HG02840 (cell line): ENCODE measurements around the gene IDNK.

ENCODE experiments used
- ATAC-seq: cut with Tn5 transposase; IDR thresholded peaks from one replicate; pipeline ENCODE4 v1.9.1; 2021; ENCODE audit warnings: mild to moderate bottlenecking, moderate library complexity, moderate number of reproducible peaks; ENCODE audit not compliant: unreplicated experiment, low FRiP score

IDNK gene

DNA sequence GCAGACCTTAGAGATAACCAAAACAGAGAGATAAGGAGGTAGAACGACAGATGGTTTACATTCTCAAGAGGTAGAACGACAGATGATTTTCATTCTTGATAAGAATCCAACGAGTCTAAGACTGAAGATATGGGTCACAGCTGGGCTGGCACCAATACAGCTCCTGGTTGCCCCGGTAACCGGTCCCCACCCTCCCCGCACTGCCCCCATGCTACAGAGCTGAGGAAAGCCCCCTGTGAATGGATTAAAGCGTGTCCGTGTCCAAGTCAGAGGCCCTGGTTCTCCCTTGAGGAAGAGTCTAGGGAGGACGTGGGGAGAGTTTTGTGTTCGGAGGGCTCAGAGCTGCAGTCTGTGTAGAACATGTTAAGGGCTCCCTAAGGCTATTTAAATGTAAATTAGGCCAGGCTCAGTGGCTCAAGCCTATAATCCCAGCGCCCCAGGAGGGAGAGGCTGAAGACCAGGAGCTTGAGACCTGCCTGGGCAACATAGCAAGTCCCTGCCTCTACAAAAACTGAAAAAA, 8.1 kb downstream of the IDNK start:
- no peak for ATAC-seq

DNA sequence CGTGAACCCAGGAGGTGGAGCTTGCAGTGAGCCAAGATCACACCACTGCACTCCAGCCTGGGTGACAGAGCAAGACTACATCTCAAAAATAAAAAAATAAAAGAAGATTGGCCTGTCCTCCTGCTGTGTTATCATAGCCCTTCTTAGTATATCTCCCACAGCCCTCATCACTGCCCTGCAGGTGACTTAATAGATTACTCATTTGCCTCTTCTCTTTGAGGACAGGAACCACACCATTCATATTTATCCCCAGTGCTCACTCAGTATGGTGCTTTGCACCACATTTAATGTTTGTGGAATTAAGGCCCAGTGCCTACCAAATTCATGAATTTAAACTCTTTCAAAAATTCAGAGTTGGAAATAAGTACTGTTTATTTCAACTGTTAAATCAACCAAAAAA, 10.3 kb downstream of the IDNK start:
- ATAC-seq, result no peak

DNA sequence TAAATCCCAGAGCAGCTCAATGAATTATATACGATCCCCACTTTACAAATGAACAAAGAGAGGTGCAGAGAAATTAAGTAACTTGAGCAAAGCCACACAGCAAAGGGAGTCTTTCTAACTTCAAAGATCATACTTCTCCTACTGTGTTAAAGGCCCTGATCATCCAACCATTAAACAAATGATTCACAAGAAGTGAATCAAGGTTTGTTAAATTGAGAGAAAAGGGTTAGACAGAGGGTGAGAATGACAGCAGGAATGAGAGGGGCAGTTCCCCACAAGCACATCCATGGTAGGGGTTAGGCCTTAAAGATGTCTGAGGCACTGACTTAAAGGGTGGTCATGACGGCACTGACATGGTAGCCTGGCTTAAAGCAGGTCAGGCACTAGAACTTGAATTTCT, 10.7 kb downstream of the IDNK start:
- no peak for ATAC-seq

DNA sequence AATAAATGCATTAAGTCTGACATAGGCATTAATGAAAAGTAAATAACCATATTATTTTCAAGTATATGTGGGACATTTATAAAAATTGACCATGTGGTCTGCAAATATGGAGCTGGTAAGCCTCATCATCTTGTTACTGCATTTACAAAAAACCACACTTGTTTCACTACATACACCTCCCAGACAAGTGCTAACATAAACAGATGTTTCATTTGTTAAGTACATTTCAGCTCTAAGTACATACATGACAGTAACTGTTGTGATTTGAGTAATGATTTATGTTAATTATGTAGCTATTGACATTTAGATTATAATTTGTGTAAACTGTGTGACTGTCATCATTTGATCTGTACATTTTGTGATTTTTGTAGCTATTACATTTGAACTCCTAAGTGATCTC, 13.9 kb downstream of the IDNK start:
- no peak for ATAC-seq

DNA sequence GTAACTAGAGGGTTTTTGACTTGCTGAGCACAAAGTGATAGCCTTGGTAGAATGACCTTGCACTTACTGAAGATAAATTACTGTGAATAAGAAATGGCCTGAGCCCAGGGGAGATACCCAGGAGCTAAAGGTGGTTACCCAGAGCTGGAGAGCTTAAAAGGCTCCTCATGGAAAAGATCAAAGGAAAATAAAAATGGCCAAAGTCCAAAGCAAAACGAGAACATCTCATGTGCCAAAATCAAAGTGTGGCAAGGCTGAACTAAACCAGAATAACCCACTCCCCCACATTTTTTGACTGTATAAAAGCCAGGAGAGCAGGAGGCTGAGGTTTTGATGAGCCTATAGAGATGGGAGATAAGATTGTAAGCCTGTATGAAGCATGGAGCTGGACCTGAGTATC, 14.4 kb downstream of the IDNK start:
- no peak for ATAC-seq

DNA sequence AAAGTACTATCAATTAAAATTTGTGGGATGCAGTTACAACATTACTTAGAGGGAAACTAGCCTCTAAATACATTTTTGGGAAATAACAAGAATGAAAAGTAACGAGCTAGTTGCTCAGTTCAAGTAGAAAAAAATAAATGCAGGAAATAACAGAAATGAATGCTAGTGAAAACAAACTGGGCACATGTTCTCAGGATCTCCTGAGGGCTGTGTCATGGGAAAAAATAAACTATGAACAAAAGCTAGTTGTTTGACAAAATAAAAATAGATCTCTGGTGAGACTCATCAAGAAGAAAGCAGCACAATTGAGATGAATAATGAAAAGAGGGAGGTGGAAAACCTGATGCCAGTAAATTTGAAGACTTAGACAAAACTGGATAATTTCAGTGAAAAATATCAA, 16.3 kb downstream of the IDNK start:
- no peak for ATAC-seq

DNA sequence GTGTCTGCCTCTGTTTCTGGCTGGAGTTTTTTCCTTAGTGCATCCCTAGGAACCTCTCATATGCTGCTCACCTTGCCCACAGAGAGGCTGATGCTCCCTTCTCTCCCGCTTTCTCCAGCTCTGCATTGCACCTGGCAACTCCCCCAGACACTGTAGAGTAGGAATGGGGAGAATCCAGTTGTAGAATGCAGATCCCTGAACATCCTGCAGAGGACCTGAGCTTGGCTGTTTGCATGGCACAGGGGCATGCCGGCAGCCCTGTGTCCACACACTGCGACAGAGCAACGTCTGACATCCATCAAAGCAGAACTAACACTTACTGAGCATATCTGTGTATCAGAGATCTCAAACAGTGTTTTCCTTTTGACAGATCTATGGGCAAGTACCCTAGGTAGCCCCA, 19.9 kb downstream of the IDNK start:
- no peak for ATAC-seq

DNA sequence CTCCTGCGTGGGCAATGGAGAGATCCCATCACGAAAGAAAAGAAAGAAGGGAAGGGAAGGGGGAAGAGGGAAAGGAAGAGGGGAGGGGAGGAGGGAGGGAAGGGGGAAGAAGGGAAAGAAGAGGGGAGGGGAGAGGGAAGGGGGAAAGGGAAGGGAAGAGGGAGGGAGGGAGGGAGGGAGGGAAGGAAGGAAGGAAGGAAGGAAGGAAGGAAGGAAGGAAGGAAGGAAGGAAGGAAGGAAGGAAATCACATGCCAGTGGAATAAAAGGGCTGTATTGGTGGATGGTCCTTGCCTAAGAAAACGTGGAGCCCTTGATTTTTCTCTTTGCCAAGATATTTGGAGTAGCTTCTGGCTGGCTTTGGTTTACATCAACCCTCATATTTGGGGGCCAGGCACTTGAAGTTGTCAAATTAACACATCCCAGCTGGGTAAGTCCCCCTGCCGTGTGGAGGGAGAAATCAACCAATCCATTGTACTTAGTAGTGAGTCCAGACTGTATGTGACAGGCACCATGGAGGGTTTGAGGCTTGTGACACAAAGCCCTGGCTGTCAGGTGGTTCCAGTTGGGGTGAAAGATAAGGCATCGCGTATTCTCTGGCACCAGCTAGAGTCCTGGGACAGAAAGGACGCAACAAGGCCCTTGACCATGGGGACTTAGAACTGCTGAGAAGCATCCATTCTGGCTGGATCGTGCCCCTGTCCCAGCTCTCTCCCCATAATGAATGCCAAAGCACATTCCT, 23.7 kb downstream of the IDNK start:
- ATAC-seq, result no peak

DNA sequence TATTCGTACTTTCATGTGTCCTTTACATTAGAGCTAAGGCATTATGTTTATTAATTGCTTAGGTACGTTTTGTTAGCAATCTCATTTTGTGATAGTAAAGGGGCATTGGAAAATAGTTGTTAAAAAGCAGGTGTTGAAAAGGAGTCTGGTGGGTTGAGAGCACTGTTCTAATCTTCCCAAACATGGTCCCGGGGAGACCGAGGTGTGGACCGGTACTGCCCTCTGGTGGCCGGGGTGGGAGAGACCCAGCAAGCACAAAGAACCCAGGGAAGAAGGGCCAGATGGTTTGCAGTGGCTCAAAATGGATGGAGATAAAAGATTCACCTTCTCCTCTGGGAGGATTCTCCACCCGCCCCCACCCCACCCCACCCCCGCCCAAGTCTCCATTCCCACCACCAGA, 26.1 kb downstream of the IDNK start:
- no peak for ATAC-seq

DNA sequence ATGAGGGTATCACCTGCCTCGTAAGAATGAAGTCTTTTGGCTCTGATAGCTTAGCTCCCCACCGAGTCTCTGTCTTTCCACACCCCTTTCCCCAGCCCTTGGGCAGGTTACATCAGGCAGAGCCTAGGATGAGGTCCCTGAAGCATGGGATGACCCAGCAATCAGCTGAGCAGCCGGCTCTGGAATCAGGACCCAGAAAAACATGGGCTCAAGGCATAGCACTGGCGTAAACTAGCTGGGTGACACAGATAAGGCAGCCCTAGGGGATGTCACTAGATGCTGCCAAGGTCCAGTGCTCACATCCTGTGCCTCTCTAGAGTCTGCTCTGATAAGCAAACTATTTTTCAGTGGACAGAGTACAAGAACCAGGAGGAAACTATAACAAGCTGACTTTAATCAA, 26.6 kb downstream of the IDNK start:
- ATAC-seq, result no peak

DNA sequence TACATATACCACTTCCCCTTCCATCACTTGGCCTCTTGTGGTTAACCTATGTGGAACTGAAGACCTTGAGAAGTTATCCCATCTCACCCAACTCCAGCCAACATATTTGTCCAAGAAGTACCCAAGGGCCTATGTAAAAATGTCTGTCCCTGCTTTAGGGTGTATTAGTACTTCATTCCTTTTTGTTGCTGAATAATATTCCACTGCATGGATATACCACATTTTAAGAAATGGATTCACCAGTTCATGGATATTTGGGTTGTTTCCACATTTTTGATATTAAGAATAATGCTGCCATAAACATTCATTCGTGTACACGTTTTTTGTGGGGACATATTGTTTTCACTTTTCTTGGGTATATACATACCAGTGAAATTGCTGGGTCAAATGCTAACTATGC, 28.6 kb downstream of the IDNK start:
- ATAC-seq, result no peak

DNA sequence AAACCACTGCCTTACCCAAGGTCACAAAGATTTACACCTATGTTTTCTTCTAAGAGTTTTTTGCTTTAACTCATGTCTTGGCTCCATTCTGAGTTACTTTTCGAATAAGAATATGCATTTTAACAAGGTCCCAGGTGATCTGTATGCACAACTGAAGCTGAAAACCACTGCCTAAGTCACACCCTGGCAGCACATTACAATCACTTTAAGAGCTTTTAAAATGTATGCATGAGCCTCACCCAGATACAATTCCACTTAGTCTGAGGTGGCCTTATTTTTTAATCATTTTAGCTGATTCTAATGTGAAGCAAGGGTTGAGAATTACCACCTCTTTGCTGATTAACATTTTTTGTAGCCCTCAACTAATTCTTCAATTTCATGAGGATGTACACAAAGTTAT, 29.5 kb downstream of the IDNK start:
- no peak for ATAC-seq

DNA sequence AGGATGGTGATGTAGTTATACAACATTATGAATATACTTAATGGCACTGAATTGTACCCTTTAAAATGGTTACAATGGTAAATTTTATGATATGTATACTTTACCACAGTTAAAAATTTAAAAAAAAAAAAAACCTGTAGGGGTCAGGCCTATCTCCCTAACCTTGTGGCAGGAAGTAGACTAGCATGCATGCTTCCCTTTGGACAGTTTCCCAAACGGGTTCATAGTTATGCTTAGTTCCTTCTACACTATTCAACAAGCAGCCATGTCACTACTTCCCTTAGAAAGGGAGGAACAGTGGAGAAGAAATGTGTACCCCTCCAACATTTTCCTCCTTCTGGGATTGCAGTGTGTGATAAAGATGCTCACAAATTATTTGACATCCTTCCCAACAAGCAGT, 32.5 kb downstream of the IDNK start:
- no peak for ATAC-seq

DNA sequence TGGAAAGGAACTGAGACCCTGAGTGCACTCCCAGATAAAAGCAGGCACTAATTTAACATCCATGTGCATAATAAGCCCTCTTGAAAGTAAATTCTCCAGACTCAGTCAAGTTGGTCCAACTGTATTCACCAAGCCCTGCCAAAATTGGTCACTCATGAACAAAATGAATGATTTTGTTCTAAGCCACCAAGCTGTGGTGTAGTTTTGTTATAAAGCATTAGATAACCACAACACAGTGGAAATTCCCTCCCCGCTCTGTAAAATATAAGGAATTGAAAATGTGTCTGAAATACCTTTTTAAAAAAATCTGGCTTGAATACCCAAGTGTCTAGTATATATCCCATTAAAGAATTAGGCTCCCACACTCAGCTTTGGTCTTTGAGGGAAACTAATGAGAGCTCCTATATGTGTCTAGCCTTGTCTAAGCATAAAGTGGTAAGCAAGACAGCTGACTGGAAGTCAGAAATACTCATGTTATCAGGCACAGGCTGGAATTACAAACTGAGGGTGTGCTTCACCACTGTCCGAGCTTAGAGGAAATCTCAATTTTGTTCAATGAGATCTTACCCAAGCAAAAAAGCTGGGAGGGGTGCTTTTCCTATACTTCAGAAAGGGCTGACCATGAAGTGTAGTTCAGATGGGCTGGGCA, 33.2 kb downstream of the IDNK start:
- ATAC-seq, result peak; percentile 52

DNA sequence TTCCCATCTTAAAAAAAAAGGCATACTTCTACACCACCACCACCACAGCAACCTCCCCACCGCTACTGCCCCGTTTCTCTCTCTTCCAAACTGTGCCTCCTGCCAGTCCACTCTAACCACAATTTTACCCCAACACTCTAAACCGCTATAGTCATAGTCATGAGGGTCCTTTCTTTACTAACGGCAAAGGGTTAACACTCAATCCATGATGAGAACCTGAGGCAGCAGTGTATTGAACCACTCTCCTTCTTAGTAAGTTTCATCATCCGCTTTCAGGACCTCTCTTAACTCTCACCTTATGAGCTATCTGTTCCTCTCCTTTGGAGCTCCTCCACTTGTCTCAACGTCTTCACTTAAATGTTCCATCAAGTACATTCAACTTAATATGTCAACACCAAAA, 34.0 kb downstream of the IDNK start:
- no peak for ATAC-seq

DNA sequence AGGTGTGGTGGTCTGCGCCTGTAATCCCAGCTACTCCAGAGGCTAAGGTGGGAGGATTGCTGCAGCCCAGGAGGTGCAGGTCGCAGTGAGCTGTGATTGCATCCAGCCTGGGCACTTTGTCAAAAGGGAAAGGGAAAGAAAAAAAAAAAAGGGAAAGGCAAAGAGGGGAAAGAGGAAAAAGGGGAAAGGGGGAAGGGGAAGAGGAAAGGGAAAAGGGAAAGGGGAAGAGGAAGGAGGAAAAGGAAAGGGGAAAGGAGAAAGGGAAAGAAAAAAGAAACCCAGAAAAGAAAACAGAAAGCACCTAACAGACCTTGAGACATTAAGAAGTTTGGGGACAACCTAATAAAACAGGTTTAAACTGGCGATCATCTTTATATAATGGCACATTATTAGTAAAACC, 40.0 kb downstream of the IDNK start:
- ATAC-seq, result no peak

DNA sequence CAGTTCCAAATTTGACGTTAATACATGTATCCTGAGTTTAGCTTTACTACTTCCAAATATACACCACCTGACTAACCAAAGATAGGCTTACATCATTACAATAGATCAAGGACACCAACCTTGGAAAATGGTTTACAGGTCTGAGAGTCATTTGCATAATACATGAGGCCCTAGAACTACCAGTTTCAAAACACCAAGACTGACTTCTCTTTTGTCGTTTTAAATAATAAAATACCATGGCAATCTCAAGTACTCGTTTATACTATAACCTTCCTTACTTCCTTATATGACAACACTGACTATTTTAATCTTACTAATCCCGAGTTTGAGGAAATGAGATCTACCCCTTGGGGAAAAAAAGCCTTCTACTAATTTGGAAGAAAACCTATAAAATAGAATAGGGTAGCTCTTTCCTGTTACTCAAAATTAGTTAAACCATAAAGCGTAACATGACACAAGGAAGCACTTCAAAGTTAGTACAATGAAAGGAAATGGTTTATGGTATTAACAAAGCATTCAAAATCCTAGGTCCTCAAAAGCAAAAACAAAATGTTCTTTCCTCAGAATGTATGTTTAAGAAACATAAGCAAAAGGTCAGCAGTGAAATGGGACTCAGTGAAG, 42.7 kb downstream of the IDNK start:
- peak; percentile 65 for ATAC-seq

DNA sequence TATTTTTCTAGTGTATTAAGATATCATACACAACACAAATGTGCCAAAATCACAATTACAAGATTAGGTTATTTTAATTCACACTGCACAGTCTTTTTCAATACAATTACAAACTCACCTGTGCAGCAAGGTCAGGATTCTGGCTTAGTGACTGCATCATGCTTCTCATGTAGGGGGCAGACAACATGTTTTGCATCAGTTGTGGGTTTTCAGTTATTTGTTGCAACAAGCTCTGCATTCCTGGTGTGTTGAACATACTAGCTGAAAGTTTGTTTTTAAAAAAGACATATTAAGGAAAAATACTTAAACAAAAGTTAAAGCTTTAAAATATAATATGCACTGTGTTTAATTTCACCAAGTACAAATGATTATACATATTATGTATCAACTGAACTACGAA, 46.1 kb downstream of the IDNK start:
- ATAC-seq, result no peak

DNA sequence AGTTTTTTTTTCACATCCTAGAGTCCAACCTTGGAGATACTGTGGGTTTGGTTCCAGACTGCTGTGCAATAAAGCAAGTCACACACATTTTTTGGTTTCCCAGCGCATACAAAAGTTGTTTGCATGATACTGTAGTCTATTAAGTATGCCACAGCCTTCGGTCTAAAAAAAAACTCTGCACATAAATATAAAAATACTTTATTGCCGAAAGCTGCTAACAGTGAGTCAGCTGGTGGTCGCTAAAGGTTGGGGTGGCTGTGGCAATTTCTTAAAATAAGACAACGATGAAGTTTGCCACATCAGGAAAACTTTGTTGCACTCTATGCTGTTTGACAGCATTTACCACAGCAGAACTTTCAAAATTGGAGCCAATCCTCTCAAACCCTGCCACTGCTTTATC, 47.4 kb downstream of the IDNK start:
- no peak for ATAC-seq

DNA sequence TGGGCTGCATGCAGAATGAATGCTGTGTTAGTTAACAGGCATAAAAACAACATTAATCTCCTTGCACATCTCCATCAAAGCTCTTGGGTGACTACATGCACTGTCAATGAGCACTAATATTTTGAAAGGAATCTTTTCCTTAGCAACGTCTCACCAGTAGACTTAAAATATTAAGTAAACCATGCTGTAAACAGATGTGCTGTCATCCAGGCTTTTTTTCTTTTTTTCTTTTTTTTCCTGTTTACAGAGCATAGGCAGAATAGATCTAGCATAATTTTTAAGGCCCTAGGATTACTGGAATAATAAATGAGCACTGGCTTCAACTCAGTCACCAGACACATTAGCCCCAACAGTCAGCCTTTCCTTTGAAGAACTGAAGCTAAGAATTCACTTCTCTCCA, 48.5 kb downstream of the IDNK start:
- ATAC-seq, result no peak

DNA sequence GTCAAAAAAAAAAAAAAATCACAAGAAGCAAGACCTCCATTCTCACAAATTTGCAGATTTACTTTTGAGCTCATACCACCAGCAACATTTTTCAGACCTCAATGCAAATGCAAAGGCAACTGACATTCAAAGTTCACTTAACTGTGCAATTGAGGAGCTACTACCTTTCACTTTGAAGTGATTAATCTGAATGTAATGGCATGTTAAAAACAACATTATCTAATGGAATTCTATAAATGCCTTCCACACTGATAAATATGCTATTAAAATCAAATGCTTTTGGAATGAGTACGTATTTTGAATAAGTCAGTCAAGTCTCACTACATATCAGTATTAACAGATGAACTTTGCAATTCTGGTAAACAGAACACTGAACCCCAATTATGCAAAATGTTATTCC, 52.5 kb downstream of the IDNK start:
- ATAC-seq, result no peak

DNA sequence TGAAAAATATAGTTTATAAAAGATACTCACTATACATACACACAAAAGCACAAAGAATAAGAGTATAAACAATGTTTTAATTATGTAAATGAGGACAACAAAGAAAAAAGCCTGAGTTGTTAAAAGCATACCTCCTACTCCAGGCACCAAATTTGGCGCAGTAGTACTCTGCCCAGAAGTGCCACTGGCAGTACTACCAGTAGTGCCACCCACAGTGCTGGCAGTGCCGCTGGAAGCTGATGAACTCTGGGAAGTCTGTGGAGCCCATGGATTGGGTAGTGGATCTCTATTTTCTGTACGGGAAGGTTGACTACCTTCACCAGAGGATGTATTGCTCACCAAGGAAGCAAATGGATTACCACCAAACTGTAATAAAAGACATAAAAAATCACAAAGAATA, 54.7 kb downstream of the IDNK start:
- no peak for ATAC-seq
